Rectal smooth muscle tissue (tissue), 1 donor: ENCODE results near the gene ARX.
A peak's percentile ranks its signal among the peaks of the same experiment; 100 is the strongest.

Experiments
- H3K27ac ChIP-seq: one replicate; pipeline ENCODE4 v1.7.0; 2013; ENCODE audit warnings: low read depth, low read length, inconsistent platforms
- H3K27me3 ChIP-seq: one replicate; pipeline ENCODE4 v1.7.0; 2013; ENCODE audit warnings: low read length; ENCODE audit not compliant: control insufficient read depth, insufficient read depth
- H3K36me3 ChIP-seq: one replicate; pipeline ENCODE4 v1.7.0; 2013; ENCODE audit warnings: low read length; ENCODE audit not compliant: control insufficient read depth, insufficient read depth
- H3K4me1 ChIP-seq: one replicate; pipeline ENCODE4 v1.7.0; 2013; ENCODE audit warnings: low read length; ENCODE audit not compliant: control insufficient read depth, insufficient read depth
- H3K4me3 ChIP-seq: one replicate; pipeline ENCODE4 v1.7.0; 2013; ENCODE audit warnings: low read length
- H3K9ac ChIP-seq: one replicate; pipeline ENCODE4 v1.7.0; 2013; ENCODE audit warnings: low read length

ARX gene

DNA sequence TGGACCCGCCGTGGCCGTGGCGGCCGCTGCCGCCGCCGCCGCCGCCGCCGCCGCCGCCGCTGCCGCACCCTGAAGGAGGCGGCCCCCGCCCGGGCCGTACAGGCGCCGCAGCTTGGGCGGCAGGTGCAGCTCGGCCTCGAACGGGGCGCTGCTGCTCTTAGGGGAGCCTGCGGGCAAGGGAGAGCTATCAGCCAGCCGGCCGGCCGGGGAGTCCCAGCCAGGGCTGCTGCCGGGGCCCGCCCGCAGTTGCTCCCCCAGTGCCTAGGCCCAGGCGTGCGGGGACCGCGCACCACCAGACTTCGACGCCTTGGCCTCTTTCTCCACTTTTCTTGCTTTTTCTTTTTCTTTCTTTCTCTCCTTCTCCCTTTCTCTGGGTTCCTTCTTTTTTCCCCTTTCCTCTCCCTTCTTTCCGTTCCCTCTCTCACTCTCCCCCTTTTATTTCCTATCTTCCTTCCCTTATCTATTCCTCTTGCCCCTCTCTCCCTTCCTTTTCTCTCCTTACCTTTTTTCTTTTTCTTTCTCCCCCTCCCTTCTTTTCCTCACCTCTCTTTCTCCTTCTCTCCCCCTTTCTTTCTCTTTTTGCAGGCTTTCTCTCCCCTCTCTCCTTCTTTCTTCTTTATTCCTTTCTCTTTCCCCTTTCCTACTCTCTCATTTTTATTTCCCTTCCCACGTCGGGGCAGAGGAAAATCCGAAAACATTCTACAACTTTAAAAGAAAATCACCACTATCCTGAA is 2.0 kb downstream of the ARX start:
- Histone ChIP-seq H3K27me3 (peaks cover 36% of the 10 kb centered on the region), H3K4me1 (no peaks in the 10 kb centered on the region), H3K4me3 (no peak overlapping the region), H3K27ac (no peak overlapping the region), H3K9ac (no peak overlapping the region), H3K36me3 (no peaks in the 10 kb centered on the region)

DNA sequence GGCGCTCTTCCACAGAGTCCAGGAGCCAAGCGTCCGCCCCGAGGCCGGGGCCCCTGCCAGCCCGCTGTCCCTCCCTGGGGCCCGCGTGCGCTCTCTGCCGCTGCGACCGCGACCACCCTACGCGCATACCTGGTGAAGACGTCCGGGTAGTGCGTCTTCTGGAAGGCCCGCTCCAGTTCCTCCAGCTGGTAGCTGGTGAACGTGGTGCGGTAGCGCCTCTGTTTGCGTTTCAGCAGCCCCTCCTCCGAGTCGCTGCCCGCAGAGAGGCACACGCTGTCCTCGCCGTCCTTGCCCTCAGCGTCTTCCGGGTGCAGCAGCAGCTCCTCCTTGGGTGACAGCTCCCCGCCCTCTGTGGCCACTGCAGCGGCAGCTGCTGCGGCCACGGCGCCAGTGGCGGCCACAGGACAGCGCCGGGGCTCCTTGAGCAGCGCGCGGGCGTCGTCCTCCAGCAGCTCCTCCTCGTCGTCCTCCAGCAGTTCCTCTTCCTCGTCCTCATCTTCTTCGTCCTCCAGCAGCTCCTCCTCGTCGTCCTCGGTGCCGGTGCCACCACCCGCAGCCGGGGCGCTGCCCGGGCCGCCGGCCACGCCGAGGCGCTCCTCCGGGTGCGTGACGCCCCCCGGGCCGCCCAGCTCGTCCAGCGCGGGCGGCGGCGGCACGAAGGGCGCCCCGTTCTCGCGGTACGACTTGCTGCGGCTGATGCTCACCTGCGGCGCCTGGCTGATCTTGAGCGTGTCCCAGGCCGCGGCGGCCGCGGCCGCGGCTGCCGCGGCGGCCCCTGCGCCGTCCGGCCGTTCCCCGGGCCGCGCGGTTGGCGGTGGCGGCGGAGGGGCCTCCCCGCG is 2.8 kb downstream of the ARX start:
- no peaks in the 10 kb centered on the region for H3K36me3 ChIP-seq
- H3K4me3 ChIP-seq: peak overlapping the region; percentile 29
- no peak overlapping the region for H3K27ac ChIP-seq
- H3K9ac ChIP-seq: no peak overlapping the region
- H3K27me3 ChIP-seq: peaks cover 42% of the 10 kb centered on the region
- H3K4me1 ChIP-seq: no peaks in the 10 kb centered on the region

DNA sequence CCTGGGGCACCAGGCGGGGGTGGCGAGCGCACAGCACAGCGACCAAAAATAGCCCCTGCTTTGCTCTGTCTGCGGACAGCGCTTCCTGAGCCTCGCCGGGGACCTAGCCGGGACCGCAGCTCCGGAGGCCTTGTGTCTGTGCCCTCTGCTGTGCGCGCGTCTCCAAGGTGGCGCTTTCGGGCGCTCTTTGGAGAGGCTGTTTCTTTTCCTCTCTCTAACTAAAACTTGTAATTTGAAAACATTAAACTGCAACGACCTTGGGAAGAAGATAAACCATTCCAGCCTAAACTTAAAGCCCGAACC is 3.4 kb downstream of the ARX start:
- Histone ChIP-seq H3K4me3 (no peak overlapping the region), H3K36me3 (no peaks in the 10 kb centered on the region), H3K27me3 (peaks cover 48% of the 10 kb centered on the region), H3K4me1 (no peaks in the 10 kb centered on the region), H3K27ac (no peak overlapping the region), H3K9ac (no peak overlapping the region)

DNA sequence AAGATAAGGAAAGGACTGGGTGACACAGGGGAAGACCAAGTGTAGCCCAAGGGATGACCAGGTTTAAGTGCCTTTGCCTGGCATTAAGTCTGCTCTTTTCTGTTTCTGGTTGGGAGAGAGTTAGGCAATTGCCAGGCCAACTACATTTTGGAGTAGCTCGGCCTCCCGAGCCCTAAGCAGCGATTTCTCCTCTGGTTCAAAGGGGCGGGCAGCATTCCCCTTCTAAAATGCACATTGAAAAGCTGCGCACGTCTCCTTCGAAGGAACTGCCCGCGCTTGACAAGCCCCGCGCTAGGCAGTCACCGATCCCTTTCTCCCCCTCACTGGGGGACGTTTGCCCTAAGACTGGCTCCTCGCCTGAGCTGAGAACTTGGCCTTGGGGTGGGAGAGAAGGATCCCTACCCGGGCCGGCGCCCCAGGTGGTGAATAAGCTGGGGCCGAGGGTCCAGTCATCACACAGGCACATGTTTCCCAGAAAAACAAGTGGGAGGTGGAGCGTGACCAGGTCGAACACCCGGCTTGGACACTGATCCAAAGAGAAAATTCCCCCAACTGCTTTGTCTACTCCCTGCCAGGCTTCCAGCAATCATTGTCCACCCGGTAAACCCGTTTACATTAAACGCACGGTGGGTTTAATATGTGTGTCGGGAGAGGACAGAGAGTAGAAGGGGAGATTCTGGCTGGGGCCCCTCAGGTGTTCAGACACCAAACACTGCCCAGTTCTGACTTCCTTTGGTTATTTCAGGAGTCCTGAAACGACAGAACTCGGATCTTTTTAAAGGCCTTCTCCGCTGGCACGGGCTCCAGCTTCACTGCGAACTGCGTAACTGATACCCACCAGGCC is 4.0 kb downstream of the ARX start:
- no peak overlapping the region for H3K27ac ChIP-seq
- peaks cover 48% of the 10 kb centered on the region for H3K27me3 ChIP-seq
- no peak overlapping the region for H3K9ac ChIP-seq
- no peak overlapping the region for H3K4me3 ChIP-seq
- H3K36me3 ChIP-seq: no peaks in the 10 kb centered on the region
- H3K4me1 ChIP-seq: no peaks in the 10 kb centered on the region

DNA sequence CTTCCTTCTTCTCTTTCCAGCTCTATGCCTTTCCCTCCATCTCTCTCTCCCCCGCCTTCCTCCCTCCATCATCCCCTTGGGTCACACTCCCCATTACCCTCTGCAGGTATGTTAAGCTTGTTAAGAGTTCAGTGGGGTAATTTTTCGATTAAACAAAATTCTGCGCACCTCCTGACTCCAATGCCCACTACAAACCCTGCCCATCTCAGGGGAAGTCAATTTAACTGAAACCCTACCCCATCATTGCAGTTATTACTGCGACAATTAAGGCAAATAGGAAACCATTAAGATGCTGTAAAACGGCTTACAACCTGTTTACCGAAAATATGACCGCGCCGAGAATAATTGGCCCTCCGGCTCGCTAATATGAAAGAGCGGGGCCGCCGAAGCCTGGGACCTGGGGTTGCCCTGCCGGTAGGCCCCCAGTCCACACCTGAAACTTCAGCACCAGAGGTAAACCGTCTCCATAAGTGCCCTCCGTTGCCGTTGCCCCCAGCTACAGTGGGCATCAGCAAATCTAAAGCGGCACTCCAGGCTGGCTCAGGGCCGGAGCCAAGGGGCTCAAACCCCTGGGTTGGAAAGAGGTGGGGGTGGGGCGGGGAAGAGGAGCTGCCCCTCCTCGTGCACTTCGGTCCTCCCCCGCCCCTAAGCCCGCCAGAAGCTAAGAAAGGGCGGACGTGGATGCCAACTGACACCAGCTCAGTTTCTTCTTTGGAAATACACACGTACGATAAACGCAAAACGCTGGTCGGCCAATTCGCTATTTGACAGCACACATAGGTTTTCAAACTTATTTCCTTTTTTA is 4.8 kb downstream of the ARX start:
- Histone ChIP-seq H3K27me3 (peaks cover 43% of the 10 kb centered on the region), H3K36me3 (no peaks in the 10 kb centered on the region), H3K4me3 (no peak overlapping the region), H3K27ac (no peak overlapping the region), H3K4me1 (no peaks in the 10 kb centered on the region), H3K9ac (no peak overlapping the region)

DNA sequence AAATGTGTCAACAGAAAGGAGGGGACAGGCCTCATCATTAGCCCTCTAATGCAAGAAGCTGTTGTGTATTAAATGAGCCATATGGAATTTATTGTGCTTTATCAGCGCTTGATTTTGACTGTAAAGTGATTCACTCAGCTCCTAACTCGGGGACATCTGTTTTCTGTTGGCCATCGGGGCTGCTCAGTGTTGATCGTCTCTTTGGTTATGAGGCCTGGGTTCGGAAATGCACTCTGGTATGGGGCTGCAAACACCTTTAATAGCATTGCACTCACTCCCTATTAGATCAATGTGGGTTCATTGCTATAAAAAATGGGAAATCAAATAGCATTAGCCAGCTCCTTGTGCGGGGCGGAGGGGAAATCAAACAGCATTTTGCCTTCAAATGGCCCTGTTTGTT is 6.4 kb downstream of the ARX start:
- peaks cover 38% of the 10 kb centered on the region for H3K27me3 ChIP-seq
- no peak overlapping the region for H3K27ac ChIP-seq
- H3K9ac ChIP-seq: no peak overlapping the region

DNA sequence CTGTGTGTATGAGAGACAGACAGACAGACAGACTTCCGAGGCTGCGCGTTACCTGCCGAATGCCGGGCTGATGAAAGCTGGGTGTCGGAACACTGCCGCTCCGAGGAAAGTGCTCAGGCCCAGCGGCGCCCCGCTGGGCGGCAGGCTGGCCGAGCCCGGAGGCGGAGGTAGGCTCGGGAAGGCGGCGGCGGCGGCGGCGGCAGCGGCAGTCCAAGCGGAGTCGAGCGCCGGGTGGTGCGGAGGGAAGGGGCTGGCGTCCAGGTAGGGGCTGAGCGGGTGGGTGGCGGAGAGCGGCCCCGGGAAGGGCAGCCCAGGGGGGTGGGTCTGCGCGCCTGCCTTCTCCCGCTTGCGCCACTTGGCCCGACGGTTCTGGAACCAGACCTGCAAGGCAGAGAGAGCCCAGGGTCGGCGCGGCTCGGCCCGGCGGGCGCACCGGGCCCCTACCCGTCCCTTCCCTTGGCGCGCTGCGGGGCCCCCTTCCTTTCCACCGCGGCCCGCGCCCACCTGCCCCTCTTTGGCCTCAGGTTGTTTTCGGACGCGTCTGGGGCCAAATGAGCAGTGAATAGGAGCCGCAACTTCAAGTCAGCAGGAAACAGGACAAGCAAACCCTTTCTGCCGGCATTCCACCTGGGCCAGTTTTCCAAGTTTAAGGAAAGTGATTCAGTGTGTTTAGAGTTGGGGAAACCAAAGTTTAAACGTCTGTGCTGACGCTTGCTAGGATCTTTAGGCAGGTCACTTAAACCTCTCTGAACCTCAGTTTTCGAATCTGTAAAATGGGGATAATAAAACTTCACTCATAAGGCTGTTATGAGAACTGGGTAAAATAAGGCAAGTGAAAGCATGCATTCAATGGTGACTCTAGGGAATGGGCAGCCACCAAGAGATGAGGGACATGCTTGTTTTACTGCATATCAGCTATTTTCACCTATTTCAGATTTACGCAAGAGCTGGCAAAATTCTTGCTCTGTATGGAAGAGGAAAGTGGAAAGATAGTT is 8.4 kb downstream of the ARX start:
- H3K4me3 ChIP-seq: no peak overlapping the region
- H3K27me3 ChIP-seq: peaks cover 38% of the 10 kb centered on the region
- H3K9ac ChIP-seq: no peak overlapping the region
- no peaks in the 10 kb centered on the region for H3K36me3 ChIP-seq
- H3K27ac ChIP-seq: no peak overlapping the region
- H3K4me1 ChIP-seq: no peaks in the 10 kb centered on the region

More for the DNA sequence above, 6.4 kb downstream of the ARX start:
- no peaks in the 10 kb centered on the region for H3K4me1 ChIP-seq
- no peaks in the 10 kb centered on the region for H3K36me3 ChIP-seq
- no peak overlapping the region for H3K4me3 ChIP-seq

DNA sequence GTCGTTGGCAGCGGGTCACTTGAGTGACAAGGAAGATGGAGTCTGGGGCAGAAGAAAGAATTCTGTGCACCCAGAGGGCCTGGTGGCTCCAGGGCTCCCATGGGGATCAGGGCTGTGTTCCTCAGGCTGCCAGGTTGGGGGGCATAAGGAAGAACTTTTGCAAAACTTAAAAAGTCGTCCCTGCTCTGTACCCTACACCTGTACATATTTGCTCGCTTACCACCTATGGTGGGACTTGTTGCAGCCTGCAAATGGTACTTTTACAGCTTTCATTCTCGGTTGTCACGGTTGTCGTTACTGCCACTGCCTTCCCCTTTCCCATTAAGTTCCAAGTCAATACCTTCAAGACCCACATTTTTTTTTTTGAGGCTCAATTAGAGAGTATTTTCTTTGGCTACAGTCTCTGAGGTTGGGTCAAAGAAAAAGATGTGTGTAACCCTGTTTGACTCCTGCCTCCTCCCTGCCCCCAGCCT is 9.1 kb downstream of the ARX start:
- no peak overlapping the region for H3K4me3 ChIP-seq
- no peak overlapping the region for H3K27ac ChIP-seq
- H3K36me3 ChIP-seq: no peaks in the 10 kb centered on the region
- H3K4me1 ChIP-seq: no peaks in the 10 kb centered on the region
- H3K9ac ChIP-seq: no peak overlapping the region
- H3K27me3 ChIP-seq: peaks cover 38% of the 10 kb centered on the region

DNA sequence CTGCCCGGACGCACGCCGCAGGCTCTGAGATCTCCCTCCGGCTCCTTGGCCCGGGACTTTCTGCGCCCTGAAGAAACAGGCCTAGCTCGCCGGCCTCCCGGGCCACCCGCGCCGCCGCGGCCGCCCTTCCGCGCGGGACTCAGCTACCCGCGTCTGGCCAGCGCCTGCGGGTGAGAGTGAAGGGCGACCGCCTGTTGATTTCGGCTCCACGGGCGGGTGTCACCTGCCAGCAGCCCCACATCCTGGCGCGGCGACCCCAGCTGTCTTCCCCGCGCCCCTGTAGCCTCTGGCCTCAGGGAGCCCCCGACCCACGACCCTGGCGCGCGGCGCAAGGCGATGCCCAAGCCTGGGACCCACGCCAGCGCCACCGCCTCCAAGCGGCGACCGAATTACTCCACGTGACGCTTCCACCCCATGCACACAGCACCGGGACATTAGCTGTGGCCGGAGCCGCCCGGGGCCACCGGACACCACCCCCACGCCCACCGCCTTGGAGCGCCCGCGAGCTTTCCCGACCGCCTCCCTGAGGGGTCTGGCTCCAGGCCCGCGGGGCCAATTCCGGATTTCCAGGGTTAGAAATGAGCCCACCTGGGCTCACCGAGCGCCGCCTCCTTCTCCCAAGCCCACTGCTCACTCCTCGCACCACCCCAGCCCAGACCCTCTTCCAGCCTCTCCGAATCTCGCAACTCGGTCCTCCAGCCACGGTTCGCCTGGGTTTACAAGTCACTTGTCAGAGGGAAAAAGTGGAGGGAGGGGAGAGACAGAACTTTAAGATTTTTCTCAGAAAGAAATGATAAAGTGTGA is 10.2 kb downstream of the ARX start:
- no peaks in the 10 kb centered on the region for H3K4me1 ChIP-seq
- H3K27ac ChIP-seq: no peak overlapping the region
- peaks cover 34% of the 10 kb centered on the region for H3K27me3 ChIP-seq
- H3K9ac ChIP-seq: no peak overlapping the region
- no peak overlapping the region for H3K4me3 ChIP-seq
- no peaks in the 10 kb centered on the region for H3K36me3 ChIP-seq

DNA sequence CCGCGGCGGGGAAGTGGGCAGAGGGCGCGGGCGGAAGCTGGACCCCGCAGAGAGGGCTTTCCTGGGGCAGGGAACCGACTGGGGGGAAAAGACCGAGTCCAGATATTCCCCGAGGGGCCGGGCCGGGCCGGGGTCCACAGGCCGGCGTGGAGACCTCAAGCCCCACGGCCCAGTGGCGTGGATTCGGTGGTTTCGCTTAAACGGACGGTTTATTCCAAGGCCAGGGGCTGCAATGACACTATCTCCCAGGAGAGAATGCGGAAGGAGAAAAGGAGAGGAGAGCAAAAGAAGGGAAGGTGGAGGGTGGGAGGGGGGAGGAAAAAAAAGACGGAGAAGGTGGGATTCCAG is 10.8 kb downstream of the ARX start:
- Histone ChIP-seq H3K4me3 (peak overlapping the region; percentile 36), H3K9ac (no peak overlapping the region), H3K36me3 (no peaks in the 10 kb centered on the region), H3K27ac (no peak overlapping the region), H3K27me3 (peaks cover 28% of the 10 kb centered on the region), H3K4me1 (no peaks in the 10 kb centered on the region)
